Measurements from ENCODE around the gene KDM5B.

The KDM5B gene

GRCh38 chr1:202685641-202686040 lies 122.6 kb downstream of the KDM5B start:
- no peak for DNase-seq (ENCODE audit: low read depth in 2 of 2)

GRCh38 chr1:202684716-202685115 lies 123.5 kb downstream of the KDM5B start:
- no peak for DNase-seq (ENCODE audit: low read depth in 2 of 2)

GRCh38 chr1:202683029-202683428 lies 125.2 kb downstream of the KDM5B start:
- DNase-seq (ENCODE audit: low read depth in 2 of 2): no peak

DNA sequence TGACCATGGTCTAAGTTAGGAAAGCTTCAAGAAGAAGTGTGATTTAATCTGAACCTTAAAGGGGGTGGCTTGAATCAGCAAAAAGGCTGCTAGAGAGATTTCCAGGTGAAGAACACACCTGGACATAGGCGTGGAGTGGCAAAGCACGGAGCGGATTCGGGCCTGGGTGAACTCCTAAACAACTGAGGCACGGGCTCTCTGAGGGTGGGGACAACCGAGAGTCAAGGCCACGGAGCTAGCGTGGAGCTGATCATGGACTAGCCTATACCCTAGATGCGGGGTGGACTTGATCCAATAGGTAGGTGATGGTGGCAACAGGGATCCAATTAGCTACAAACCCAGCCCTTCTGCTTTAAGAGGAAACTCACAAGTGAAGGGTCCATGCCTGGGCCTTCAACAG lies 125.7 kb downstream of the KDM5B start:
- no peak for DNase-seq (ENCODE audit: low read depth in 2 of 2)

GRCh38 chr1:202681736-202682420 lies 126.3 kb downstream of the KDM5B start:
- no peak for DNase-seq (ENCODE audit: low read depth in 2 of 2)

DNA sequence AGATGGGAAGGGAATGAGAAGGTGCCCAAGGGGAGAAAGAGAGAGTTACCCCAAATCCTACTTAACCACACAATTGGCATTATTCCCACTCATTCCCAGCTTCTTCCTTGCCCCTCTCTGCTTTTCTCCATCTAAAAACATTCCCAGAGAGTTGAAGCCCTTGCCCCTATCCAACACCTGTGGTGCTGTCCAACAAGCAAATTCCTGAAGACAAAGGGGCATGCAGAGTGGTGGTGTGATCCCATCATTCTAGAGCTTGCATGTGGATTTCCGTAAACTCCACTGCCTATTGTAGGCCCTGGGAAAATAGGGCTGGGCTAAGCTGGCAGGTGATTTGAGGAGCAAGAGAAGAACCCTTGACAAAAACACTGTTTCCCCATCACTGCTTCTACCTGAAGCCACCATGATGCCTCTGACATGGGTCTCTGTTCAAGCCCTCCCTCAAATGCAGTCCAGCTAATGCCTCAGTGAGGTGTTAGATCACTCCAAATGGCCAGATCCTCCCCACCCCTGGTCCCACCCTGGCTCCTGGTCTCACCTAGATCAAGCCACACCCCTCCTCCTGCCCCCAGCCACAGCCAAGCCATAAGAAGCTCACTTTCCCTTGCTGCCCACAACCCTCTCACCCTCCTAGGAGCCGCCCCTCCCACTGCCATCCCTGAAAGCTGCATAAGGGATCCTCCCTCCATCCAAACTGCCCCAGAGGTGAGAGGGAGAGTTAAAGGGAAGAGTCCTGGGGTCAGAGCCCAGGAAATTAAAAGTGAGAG lies 127.5 kb downstream of the KDM5B start:
- DNase-seq (ENCODE audit: low read depth in 2 of 2): no peak

DNA sequence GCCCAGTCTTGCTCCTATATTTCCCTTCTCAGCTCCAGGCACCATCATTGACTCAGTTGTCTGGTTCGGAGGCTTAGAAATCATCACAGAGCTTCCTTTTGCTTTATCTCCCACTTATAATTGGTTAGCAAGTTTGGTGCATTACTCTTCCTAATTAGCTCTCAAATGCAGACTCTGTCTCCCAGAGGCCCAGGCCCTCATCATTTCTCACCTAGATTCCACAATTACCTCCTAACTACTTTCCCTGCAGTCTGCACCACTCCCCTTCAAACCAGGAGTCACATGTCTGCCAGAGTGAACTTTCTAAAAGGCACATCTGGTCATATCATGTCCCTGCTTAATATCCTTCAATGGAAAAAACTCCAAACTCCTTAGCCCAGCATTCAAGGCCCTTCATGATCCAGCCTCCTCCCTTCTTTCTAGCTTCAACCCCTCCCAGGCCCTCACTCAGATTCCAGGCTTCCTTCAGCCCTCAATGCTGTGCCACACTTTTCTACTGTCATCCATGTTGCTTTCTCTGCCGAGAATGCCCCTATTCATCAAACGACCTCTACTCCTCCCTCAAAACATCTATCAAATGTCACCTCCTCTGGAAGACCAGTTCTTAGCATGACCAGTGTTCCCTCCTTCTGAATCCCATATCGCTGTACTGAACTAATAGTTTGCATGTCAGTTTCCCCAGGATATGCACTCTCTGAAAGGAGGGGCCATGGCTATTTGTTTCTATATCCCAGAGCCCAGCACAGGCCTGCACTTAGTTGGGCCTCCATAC lies 128.6 kb downstream of the KDM5B start:
- DNase-seq (ENCODE audit: low read depth in 2 of 2): no peak

DNA sequence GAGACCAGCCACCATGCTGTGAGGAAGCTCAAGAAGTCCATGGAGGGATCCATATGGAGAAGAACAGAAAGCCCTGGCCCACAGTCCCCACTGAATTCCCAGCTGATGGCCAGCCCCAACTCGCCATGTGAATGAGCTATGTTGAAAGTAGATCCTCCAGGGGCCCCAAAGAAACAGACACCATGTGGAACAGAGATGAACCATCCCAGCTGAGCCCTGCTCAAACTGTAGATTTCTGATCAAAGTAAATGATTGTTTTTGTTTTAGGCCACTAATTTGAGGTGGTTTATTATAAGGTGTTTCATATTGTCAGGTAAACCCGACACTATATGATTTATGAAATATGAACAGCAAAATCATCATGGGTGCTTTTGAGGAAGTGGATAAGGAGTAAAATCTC lies 130.8 kb downstream of the KDM5B start:
- DNase-seq (ENCODE audit: low read depth in 2 of 2): no peak
